ENCODE data around the gene FSTL3. TPM values are rescaled to one million over a fixed set of nuclear protein-coding genes. Genes with fewer than 3 reads are reported as not detected.

Gene FSTL3
- total RNA-seq, 4 donors from 2014 or later, result 7.5 to 20.1 (median 15.9) TPM

- no peaks in the 10 kb centered on the region for H3K9me3 ChIP-seq
- intact Hi-C loops (cut with DNase I; ENCODE audit: low total_unique reads) (no loop called here), in situ Hi-C loops (cut with MboI; ENCODE audit: low sequenced_read_pairs in 4 of 4) (no loop called here)
- peak overlapping the region; percentile 80 to 83 (median 82) for H3K27ac ChIP-seq
- peaks cover 7 to 36% (median 34%) of the 10 kb centered on the region in 3 donors for H3K27me3 ChIP-seq
- DNase-seq (no peak), ATAC-seq (no peak)
- H3K4me3 ChIP-seq, result peak overlapping the region in 3 of 4 donors; percentile 58 to 63 (median 62)
- H3K4me1 ChIP-seq, result no peaks in the 10 kb centered on the region
- no peak for TF ChIP-seq POLR2A (IDR thresholded peaks at IDR 0.05)
- no peaks in the 10 kb centered on the region for H3K36me3 ChIP-seq
Observed at GRCh38 chr19:710767-711166, 34.6 kb downstream of the FSTL3 start.

- H3K36me3 ChIP-seq, result no peaks in the 10 kb centered on the region
- in situ Hi-C loops (cut with MboI; ENCODE audit: low sequenced_read_pairs in 4 of 4), result no loop called here
- intact Hi-C loops (cut with DNase I; ENCODE audit: low total_unique reads), result no loop called here
- H3K27me3 ChIP-seq, result peaks cover 5 to 33% (median 29%) of the 10 kb centered on the region in 3 donors
- H3K27ac ChIP-seq, result peak overlapping the region; percentile 80 to 83 (median 82)
- ATAC-seq (no peak), DNase-seq (no peak)
- TF ChIP-seq POLR2A (IDR thresholded peaks at IDR 0.05) (no peak), CTCF (IDR thresholded peaks at IDR 0.05 in 4 of 5, conservative IDR thresholded peaks at IDR 0.05 in 1 of 5) (no peak)
- no peaks in the 10 kb centered on the region for H3K4me1 ChIP-seq
- no peak overlapping the region for H3K4me3 ChIP-seq
- H3K9me3 ChIP-seq, result no peaks in the 10 kb centered on the region
Observed at GRCh38 chr19:711254-711653, 35.1 kb downstream of the FSTL3 start.

DNA sequence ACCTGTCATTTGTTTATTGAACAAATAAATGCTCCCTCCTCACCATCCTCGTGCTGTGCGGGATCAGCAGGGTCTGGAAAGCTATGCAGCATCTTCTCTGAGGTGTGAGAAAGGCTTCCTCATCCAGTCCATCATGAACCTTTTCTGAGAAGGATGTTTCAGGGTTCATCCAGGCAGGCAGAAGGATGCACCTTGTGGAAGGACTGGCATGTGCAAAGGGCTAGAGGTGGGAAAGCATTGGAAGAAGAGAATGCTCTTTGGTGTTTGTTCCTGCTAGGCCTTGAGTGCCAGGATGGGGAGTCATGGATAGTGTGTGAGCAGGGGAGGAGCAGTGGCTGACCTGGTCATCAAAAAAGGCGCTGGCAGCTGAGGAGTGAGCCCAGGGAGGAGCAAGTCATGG lies 39.2 kb downstream of the FSTL3 start:
- in situ Hi-C loops (cut with MboI; ENCODE audit: low sequenced_read_pairs in 4 of 4), result no loop called here
- ATAC-seq, result no peak

DNA sequence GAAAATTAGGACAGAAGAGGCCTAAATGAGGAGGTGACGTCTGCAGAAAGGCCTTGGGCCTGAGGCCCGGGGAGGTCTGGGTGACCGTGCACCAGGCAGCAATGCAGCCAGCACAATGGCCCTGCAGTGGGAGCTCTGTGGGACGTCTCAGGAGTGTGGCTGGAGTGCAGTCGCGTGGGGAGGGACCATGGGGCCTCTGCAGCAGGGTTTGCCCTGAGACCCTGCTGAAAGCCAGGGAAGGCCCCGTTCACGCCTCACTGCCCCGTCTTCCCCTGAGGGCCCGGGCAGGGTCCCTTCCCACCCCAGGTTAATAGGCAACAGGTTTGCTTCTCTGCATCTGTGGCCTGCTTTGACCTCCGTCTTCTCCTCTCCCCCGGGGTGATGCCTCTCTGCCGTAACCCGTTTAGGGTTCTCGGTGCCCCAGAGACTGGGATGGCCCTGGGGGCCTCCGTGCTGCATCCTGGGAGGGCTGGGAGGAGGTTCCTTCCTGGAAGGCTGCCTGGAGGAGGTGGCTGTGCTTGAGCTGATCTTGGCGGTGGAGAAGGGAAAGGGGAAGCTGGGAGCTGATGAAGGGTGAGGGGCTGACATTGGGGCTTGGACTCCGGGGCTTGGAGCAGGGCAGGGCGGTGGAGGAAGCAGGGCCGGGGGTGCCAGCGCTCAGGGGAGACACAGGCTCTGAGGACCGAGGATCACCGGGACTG lies 42.2 kb downstream of the FSTL3 start:
- in situ Hi-C loops (cut with MboI; ENCODE audit: low sequenced_read_pairs in 4 of 4), result no loop called here
- Histone ChIP-seq H3K27me3 (peaks cover 6 to 18% (median 17%) of the 10 kb centered on the region in 3 donors), H3K9me3 (no peaks in the 10 kb centered on the region), H3K36me3 (no peaks in the 10 kb centered on the region), H3K4me1 (no peaks in the 10 kb centered on the region), H3K27ac (peak overlapping the region in 3 of 4 donors; percentile 42 to 62 (median 53)), H3K4me3 (no peak overlapping the region)
- intact Hi-C loops (cut with DNase I; ENCODE audit: low total_unique reads), result no loop called here
- DNase-seq, result no peak
- ATAC-seq, result no peak
- no peak for TF ChIP-seq CTCF (IDR thresholded peaks at IDR 0.05 in 4 of 5, conservative IDR thresholded peaks at IDR 0.05 in 1 of 5)
- no peak for TF ChIP-seq POLR2A (IDR thresholded peaks at IDR 0.05)

More for the DNA sequence above, 39.2 kb downstream of the FSTL3 start:
- Histone ChIP-seq H3K36me3 (no peaks in the 10 kb centered on the region), H3K4me1 (no peaks in the 10 kb centered on the region), H3K27me3 (peaks cover 6 to 17% (median 15%) of the 10 kb centered on the region in 3 donors), H3K27ac (no peak overlapping the region), H3K9me3 (no peaks in the 10 kb centered on the region), H3K4me3 (no peak overlapping the region)
- TF ChIP-seq CTCF (IDR thresholded peaks at IDR 0.05 in 4 of 5, conservative IDR thresholded peaks at IDR 0.05 in 1 of 5), result no peak
- no peak for TF ChIP-seq POLR2A (IDR thresholded peaks at IDR 0.05)
- DNase-seq, result no peak
- intact Hi-C loops (cut with DNase I; ENCODE audit: low total_unique reads), result no loop called here

DNA sequence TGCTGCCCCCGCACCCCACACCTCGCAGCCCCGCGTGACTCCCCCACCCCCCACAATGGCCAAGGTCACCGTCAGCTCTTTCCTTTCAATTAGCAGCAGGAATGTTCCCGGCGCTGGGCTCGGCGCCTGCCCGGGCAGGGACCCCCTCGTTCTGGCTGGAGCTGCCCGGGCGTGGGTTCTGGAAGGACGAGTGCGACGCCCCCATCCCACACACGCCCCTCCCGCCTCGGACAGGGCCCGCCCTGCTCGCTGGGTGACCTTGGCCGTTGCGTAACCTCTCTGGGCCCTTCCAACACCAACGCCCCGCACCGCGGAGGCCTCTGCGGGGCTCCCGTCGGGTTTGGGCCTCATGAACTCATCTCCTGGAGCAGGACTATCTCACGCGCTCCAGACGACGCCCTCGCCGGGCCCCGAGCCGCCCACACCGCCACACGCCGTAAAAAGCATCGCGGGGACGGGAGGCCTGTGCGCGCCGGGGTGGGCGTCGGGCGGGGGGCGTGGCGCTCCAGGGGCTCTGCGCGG lies 42.9 kb downstream of the FSTL3 start:
- peaks cover 6 to 18% (median 17%) of the 10 kb centered on the region in 3 donors for H3K27me3 ChIP-seq
- no peaks in the 10 kb centered on the region for H3K9me3 ChIP-seq
- in situ Hi-C loops (cut with MboI; ENCODE audit: low sequenced_read_pairs in 4 of 4) (no loop called here), intact Hi-C loops (cut with DNase I; ENCODE audit: low total_unique reads) (no loop called here)
- H3K4me3 ChIP-seq, result no peak overlapping the region
- DNase-seq (peak in 1 of 2 donors; percentile 55), ATAC-seq (peak; percentile 18 to 36)
- H3K27ac ChIP-seq, result peak overlapping the region; percentile 42 to 62 (median 48)
- H3K36me3 ChIP-seq, result no peaks in the 10 kb centered on the region
- no peaks in the 10 kb centered on the region for H3K4me1 ChIP-seq
- TF ChIP-seq POLR2A (IDR thresholded peaks at IDR 0.05) (no peak), CTCF (IDR thresholded peaks at IDR 0.05 in 4 of 5, conservative IDR thresholded peaks at IDR 0.05 in 1 of 5) (no peak)
